GM23338 (cell line): Measurements from ENCODE around the gene ADAT1. TPM values are rescaled to one million over a fixed set of nuclear protein-coding genes. Genes with fewer than 3 reads are reported as not detected.

ENCODE experiments used
- ATAC-seq: fragments of 200-7000 bp; cut with Tn5 transposase; 3 replicates; pipeline ENCODE4 v1.9.1; 2020
- DNase-seq: peaks from one replicate; pipeline ENCODE4 v3.0.0-alpha.2; 2015; ENCODE audit warnings: low spot score
- H2AFZ ChIP-seq: fragments of 200-600 bp; sonication (generic); 2 replicates; pipeline ENCODE4 v1.8.0; 2016; ENCODE audit warnings: antibody characterized with exemption, mild to moderate bottlenecking, moderate library complexity
- H3F3A ChIP-seq: fragments of 200-600 bp; sonication (generic); replicated peaks from 2 replicates; pipeline ENCODE4 v1.8.0; 2017; ENCODE audit warnings: antibody characterized with exemption, mixed run types, low read depth
- H3K27ac ChIP-seq: fragments of 200-600 bp; sonication (generic); 2 replicates; pipeline ENCODE4 v1.6.1; 2016; ENCODE audit warnings: low read depth
- H3K27me3 ChIP-seq: fragments of 200-600 bp; sonication (generic); 2 replicates; pipeline ENCODE4 v1.8.0; 2016; ENCODE audit warnings: mild to moderate bottlenecking, mixed run types, moderate library complexity; ENCODE audit not compliant: insufficient read depth
- H3K36me3 ChIP-seq: fragments of 200-600 bp; sonication (generic); 2 replicates; pipeline ENCODE4 v1.8.0; 2016; ENCODE audit warnings: mild to moderate bottlenecking; ENCODE audit not compliant: insufficient read depth
- H3K4me1 ChIP-seq: fragments of 200-600 bp; sonication (generic); 2 replicates; pipeline ENCODE4 v1.8.0; 2016; ENCODE audit warnings: mild to moderate bottlenecking, moderate library complexity; ENCODE audit not compliant: insufficient read depth
- H3K4me2 ChIP-seq: fragments of 200-600 bp; sonication (generic); 2 replicates; pipeline ENCODE4 v1.7.1; 2017; ENCODE audit warnings: mixed run types
- H3K4me3 ChIP-seq: fragments of 200-600 bp; sonication (generic); 2 replicates; pipeline ENCODE4 v1.6.1; 2016; ENCODE audit warnings: mixed run types
- H3K79me2 ChIP-seq: fragments of 200-600 bp; sonication (generic); replicated peaks from 2 replicates; pipeline ENCODE4 v1.8.0; 2017; ENCODE audit warnings: mild to moderate bottlenecking; ENCODE audit not compliant: insufficient read depth
- H3K9me2 ChIP-seq: fragments of 200-600 bp; sonication (generic); 2 replicates; pipeline ENCODE4 v1.8.0; 2017; ENCODE audit not compliant: insufficient read depth
- H4K20me1 ChIP-seq: fragments of 200-600 bp; sonication (generic); replicated peaks from 2 replicates; pipeline ENCODE4 v1.8.0; 2017; ENCODE audit warnings: mild to moderate bottlenecking; ENCODE audit not compliant: insufficient read depth
- H3K27ac Mint-ChIP-seq: 2 replicates; pipeline ENCODE4 v1.8.0; 2020; ENCODE audit warnings: inconsistent platforms, mild to moderate bottlenecking, moderate library complexity, mixed read lengths
- H3K27me3 Mint-ChIP-seq: 3 replicates; pipeline ENCODE4 v1.8.0; 2022; ENCODE audit warnings: low read depth, mild to moderate bottlenecking, moderate library complexity, mixed read lengths, inconsistent platforms; ENCODE audit not compliant: insufficient read depth, poor library complexity
- H3K36me3 Mint-ChIP-seq: 3 replicates; pipeline ENCODE4 v1.8.0; 2021; ENCODE audit warnings: low read depth, mild to moderate bottlenecking, inconsistent platforms, moderate library complexity, mixed read lengths
- H3K4me1 Mint-ChIP-seq: 3 replicates; pipeline ENCODE4 v1.8.0; 2020; ENCODE audit warnings: mild to moderate bottlenecking, inconsistent platforms, mixed read lengths
- H3K4me3 Mint-ChIP-seq: 3 replicates; pipeline ENCODE4 v1.8.0; 2021; ENCODE audit warnings: moderate library complexity, mild to moderate bottlenecking, inconsistent platforms, mixed read lengths
- H3K9me3 Mint-ChIP-seq: 3 replicates; pipeline ENCODE4 v1.8.0; 2020; ENCODE audit warnings: moderate library complexity, mild to moderate bottlenecking, inconsistent platforms, mixed read lengths
- CREB1 ChIP-seq: fragments of 250-450 bp; sonication (Bioruptor Pico); IDR thresholded peaks from 2 replicates; pipeline ENCODE4 v1.5.0; 2020; ENCODE audit warnings: low read depth, mild to moderate bottlenecking, moderate library complexity
- CTCF ChIP-seq, 2 experiments: fragments of 200-600 bp in 1 of 2; sonication (generic) in 1 of 2; conservative IDR thresholded peaks; 2 replicates each; pipeline versions ENCODE4 v1.5.1 to v1.6.1; 2016 to 2017; ENCODE audit warnings: antibody characterized with exemption in 2 of 2, low read depth in 2 of 2, mild to moderate bottlenecking in 2 of 2, moderate library complexity in 1 of 2
- ETS1 ChIP-seq: IDR thresholded peaks from 2 replicates; pipeline ENCODE4 v1.6.1; 2016; ENCODE audit warnings: antibody characterized with exemption
- EZH2 ChIP-seq: fragments of 200-600 bp; sonication (generic); IDR thresholded peaks from one replicate; pipeline ENCODE4 v1.8.0; 2017; ENCODE audit warnings: antibody characterized with exemption, mild to moderate bottlenecking, low read depth; ENCODE audit not compliant: unreplicated experiment
- JUNB ChIP-seq: IDR thresholded peaks from one replicate; pipeline ENCODE4 v1.6.1; 2016; ENCODE audit warnings: antibody characterized with exemption; ENCODE audit not compliant: unreplicated experiment
- NANOG ChIP-seq: IDR thresholded peaks from 2 replicates; pipeline ENCODE4 v1.6.1; 2016; ENCODE audit warnings: antibody characterized with exemption, borderline replicate concordance
- POLR2AphosphoS5 ChIP-seq: IDR thresholded peaks from 2 replicates; pipeline ENCODE4 v1.6.1; 2016; ENCODE audit warnings: antibody characterized with exemption, low read depth
- REST ChIP-seq: IDR thresholded peaks from one replicate; pipeline ENCODE4 v1.6.1; 2018; ENCODE audit warnings: antibody characterized with exemption; ENCODE audit not compliant: unreplicated experiment
- polyA plus RNA-seq: library from polyadenylated mRNA; unstranded; fragments of >200 nt; fragmentation: Nextera tagmentation; extraction: Ambion mirVana; gene quantifications from 2 replicates; pipeline ENCODE4 v1.2.1, GENCODE V29; 2016
- total RNA-seq: library from RNA; depleted of rRNA; stranded (reverse); fragments of >200 nt; shearing (Covaris generic); gene quantifications from 2 replicates; pipeline ENCODE4 v1.2.3, GENCODE V29; 2014

Gene ADAT1
- total and polyA plus RNA-seq, 2 experiments from 2014 or later: 17.4 to 53.6 TPM

- no peak overlapping the region for H3K27ac Mint-ChIP-seq
- no peaks in the 10 kb centered on the region for H3K9me2 ChIP-seq
- H3K36me3 ChIP-seq: peaks cover 46% of the 10 kb centered on the region
- H3K4me3 ChIP-seq: no peak overlapping the region
- DNase-seq (no peak), ATAC-seq (no peak)
- no peaks in the 10 kb centered on the region for H3K4me1 ChIP-seq
- TF ChIP-seq JUNB: no peak
- TF ChIP-seq ETS1: no peak
- TF ChIP-seq REST: no peak
- no peak overlapping the region for H3K4me2 ChIP-seq
- H3K4me1 Mint-ChIP-seq: no peaks in the 10 kb centered on the region
- no peaks in the 10 kb centered on the region for H3K27me3 Mint-ChIP-seq
- H3K9me3 Mint-ChIP-seq: no peaks in the 10 kb centered on the region
- no peaks in the 10 kb centered on the region for H3K79me2 ChIP-seq
- no peak overlapping the region for H2AFZ ChIP-seq
- H3K36me3 Mint-ChIP-seq: peaks cover 76% of the 10 kb centered on the region
- no peaks in the 10 kb centered on the region for H3K27me3 ChIP-seq
- no peaks in the 10 kb centered on the region for H3F3A ChIP-seq
- no peak overlapping the region for H3K4me3 Mint-ChIP-seq
- H3K27ac ChIP-seq: no peak overlapping the region
- H4K20me1 ChIP-seq: no peaks in the 10 kb centered on the region; the same call in none of the 2 replicates
Measured at GRCh38 chr16:75615619-75616018, 7.5 kb downstream of the ADAT1 start.

- ATAC-seq: no peak
- H3K4me3 Mint-ChIP-seq: no peak overlapping the region
- Histone ChIP-seq H3K4me3 (no peak overlapping the region), H2AFZ (no peak overlapping the region), H3K4me2 (no peak overlapping the region), H3K27me3 (no peaks in the 10 kb centered on the region), H3K36me3 (peaks cover 55% of the 10 kb centered on the region), H3K4me1 (no peaks in the 10 kb centered on the region), H4K20me1 (no peaks in the 10 kb centered on the region; the same call in none of the 2 replicates), H3F3A (no peaks in the 10 kb centered on the region), H3K9me2 (no peaks in the 10 kb centered on the region), H3K27ac (no peak overlapping the region), H3K79me2 (no peaks in the 10 kb centered on the region)
- no peaks in the 10 kb centered on the region for H3K27me3 Mint-ChIP-seq
- DNase-seq: no peak
- H3K4me1 Mint-ChIP-seq: no peaks in the 10 kb centered on the region
- TF ChIP-seq NANOG (no peak), CREB1 (CRISPR knock-in tag) (no peak), EZH2 (no peak), CTCF (conservative IDR thresholded peaks at IDR 0.05; ENCODE audit: low read depth in 2 of 2) (no peak), JUNB (no peak), POLR2AphosphoS5 (no peak)
- H3K9me3 Mint-ChIP-seq: no peaks in the 10 kb centered on the region
- peaks cover 70% of the 10 kb centered on the region for H3K36me3 Mint-ChIP-seq
- no peak overlapping the region for H3K27ac Mint-ChIP-seq
Measured at GRCh38 chr16:75614066-75614897, 8.8 kb downstream of the ADAT1 start.
